ENCODE measurements around the gene UBXN1.

The UBXN1 gene

DNA sequence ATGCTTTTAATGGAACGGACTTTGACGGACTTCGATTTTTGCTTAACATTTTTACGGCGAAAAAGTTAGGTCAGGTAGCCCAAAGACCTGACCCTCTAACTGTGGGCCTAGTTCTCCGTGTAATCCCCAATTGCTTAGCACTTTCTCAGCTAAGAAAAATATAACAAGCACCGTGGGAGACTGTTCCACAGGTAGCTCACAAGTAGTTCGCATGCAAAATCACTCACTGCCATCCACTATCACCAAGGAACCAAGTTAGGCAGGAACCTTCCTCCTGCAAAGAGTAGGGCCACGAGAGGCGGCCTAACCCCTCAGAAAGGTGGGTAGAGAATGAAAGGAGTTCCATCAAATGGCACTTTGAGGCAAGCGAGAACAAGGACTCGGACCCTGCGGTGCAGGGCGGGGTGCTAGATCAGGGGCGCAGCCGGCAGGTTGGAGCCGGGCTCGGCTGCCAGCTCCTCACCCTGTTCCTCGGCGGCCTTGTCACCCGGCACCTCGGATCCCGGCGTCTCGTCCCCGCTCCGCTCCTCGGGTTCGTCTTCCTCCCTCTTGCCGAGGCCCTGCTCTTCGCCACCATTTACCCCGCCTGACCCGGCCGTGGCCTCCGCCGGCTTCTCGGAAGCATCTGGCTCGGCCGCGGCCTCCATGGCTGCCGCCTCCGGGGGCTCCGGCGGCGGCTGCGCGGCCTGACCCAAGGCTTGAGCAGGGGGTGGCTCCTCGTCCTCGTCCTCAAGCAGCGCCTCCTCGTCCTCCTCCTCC lies 47.5 kb upstream of the UBXN1 start:
- Histone ChIP-seq H3K27ac (replicated peaks) (peak overlapping the region; percentile 89), H3K27me3 (ENCODE audit: insufficient read depth, poor library complexity, severe bottlenecking) (no peaks in the 10 kb centered on the region), H3K4me3 (replicated peaks; ENCODE audit: insufficient read depth, low read length) (peak overlapping the region; percentile 93)
- DNase-seq (ENCODE audit: low read depth in 1 of 2, low spot score in 1 of 2), result no peak
- TF ChIP-seq POLR2AphosphoS5 (IDR thresholded peaks at IDR 0.05; ENCODE audit: low read depth), result no peak
- no peak for TF ChIP-seq SPI1 (IDR thresholded peaks at IDR 0.05; ENCODE audit: borderline replicate concordance, low read depth)
- no peak for TF ChIP-seq GABPA (IDR thresholded peaks at IDR 0.05; ENCODE audit: low read depth)
- TF ChIP-seq, protein P1, sequence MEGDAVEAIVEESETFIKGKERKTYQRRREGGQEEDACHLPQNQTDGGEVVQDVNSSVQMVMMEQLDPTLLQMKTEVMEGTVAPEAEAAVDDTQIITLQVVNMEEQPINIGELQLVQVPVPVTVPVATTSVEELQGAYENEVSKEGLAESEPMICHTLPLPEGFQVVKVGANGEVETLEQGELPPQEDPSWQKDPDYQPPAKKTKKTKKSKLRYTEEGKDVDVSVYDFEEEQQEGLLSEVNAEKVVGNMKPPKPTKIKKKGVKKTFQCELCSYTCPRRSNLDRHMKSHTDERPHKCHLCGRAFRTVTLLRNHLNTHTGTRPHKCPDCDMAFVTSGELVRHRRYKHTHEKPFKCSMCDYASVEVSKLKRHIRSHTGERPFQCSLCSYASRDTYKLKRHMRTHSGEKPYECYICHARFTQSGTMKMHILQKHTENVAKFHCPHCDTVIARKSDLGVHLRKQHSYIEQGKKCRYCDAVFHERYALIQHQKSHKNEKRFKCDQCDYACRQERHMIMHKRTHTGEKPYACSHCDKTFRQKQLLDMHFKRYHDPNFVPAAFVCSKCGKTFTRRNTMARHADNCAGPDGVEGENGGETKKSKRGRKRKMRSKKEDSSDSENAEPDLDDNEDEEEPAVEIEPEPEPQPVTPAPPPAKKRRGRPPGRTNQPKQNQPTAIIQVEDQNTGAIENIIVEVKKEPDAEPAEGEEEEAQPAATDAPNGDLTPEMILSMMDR (IDR thresholded peaks at IDR 0.05; ENCODE audit: insufficient read depth, low read length), result no peak
- TF ChIP-seq, protein P2, sequence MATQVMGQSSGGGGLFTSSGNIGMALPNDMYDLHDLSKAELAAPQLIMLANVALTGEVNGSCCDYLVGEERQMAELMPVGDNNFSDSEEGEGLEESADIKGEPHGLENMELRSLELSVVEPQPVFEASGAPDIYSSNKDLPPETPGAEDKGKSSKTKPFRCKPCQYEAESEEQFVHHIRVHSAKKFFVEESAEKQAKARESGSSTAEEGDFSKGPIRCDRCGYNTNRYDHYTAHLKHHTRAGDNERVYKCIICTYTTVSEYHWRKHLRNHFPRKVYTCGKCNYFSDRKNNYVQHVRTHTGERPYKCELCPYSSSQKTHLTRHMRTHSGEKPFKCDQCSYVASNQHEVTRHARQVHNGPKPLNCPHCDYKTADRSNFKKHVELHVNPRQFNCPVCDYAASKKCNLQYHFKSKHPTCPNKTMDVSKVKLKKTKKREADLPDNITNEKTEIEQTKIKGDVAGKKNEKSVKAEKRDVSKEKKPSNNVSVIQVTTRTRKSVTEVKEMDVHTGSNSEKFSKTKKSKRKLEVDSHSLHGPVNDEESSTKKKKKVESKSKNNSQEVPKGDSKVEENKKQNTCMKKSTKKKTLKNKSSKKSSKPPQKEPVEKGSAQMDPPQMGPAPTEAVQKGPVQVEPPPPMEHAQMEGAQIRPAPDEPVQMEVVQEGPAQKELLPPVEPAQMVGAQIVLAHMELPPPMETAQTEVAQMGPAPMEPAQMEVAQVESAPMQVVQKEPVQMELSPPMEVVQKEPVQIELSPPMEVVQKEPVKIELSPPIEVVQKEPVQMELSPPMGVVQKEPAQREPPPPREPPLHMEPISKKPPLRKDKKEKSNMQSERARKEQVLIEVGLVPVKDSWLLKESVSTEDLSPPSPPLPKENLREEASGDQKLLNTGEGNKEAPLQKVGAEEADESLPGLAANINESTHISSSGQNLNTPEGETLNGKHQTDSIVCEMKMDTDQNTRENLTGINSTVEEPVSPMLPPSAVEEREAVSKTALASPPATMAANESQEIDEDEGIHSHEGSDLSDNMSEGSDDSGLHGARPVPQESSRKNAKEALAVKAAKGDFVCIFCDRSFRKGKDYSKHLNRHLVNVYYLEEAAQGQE (IDR thresholded peaks at IDR 0.05; ENCODE audit: insufficient replicate concordance, low read depth), result no peak

DNA sequence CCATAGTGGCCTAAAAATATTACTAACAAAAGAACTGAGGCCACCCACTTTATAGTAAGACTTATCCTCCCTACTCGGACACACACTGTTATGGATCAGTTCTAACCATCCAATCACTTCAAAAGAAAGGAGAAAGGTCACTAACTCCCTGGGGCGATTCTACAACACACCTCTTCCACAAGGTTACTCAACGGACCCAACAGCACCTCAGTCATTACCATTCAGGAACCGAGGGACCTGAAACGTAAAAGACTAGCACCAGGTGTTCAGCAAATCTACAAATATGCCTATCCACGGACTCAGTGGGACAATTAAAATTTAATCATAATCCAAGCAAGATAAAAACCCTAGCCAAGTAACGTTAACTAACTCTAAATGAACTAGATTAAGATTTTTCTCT lies 46.8 kb upstream of the UBXN1 start:
- Histone ChIP-seq H3K4me3 (replicated peaks; ENCODE audit: insufficient read depth, low read length) (peak overlapping the region; percentile 93), H3K27ac (replicated peaks) (peak overlapping the region; percentile 89), H3K27me3 (ENCODE audit: insufficient read depth, poor library complexity, severe bottlenecking) (no peaks in the 10 kb centered on the region)
- TF ChIP-seq POLR2AphosphoS5 (IDR thresholded peaks at IDR 0.05; ENCODE audit: low read depth) (no peak), GABPA (IDR thresholded peaks at IDR 0.05; ENCODE audit: low read depth) (no peak), SPI1 (IDR thresholded peaks at IDR 0.05; ENCODE audit: borderline replicate concordance, low read depth) (no peak)
- TF ChIP-seq, protein P1 (IDR thresholded peaks at IDR 0.05; ENCODE audit: insufficient read depth, low read length), result no peak
- TF ChIP-seq, protein P2 (IDR thresholded peaks at IDR 0.05; ENCODE audit: insufficient replicate concordance, low read depth), result no peak
- DNase-seq (ENCODE audit: low read depth in 1 of 2, low spot score in 1 of 2), result no peak

DNA sequence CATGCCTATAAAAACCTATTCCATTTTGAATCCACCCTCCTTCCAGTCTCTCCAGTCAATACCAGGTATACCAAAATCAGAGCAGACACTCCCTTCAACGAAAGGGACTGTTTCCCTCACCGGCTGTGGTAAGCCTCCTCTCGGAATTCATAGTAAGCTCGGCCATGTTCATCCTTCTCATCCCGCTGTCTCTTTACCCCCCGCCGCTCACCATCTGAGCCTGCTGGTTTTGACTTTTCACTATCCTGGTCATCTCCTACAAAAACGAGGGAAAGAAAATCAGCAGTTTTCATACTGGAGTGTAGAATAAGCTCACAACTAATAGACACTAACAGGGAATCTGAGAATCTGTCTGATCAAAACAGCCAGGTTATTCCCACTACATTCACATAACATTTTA lies 45.3 kb upstream of the UBXN1 start:
- TF ChIP-seq, protein P2 (IDR thresholded peaks at IDR 0.05; ENCODE audit: insufficient replicate concordance, low read depth), result no peak
- TF ChIP-seq, protein P1 (IDR thresholded peaks at IDR 0.05; ENCODE audit: insufficient read depth, low read length), result no peak
- TF ChIP-seq POLR2AphosphoS5 (IDR thresholded peaks at IDR 0.05; ENCODE audit: low read depth), result no peak
- no peak for TF ChIP-seq GABPA (IDR thresholded peaks at IDR 0.05; ENCODE audit: low read depth)
- Histone ChIP-seq H3K4me3 (replicated peaks; ENCODE audit: insufficient read depth, low read length) (no peak overlapping the region), H3K27me3 (ENCODE audit: insufficient read depth, poor library complexity, severe bottlenecking) (no peaks in the 10 kb centered on the region), H3K27ac (replicated peaks) (no peak overlapping the region)
- DNase-seq (ENCODE audit: low read depth in 1 of 2, low spot score in 1 of 2), result no peak
